Ammon's horn (tissue), 1 donor: ENCODE data around the gene TTC9B.
"Not testable (repeated sequence)": the region's sequence is repeated elsewhere in the genome, so short reads cannot be mapped to it uniquely, and the experiment has no call there.

ENCODE experiments used
- DNase-seq: peaks from one replicate; pipeline ENCODE4 v3.0.0-alpha.2; 2016; ENCODE audit warnings: low spot score

TTC9B gene

GRCh38 chr19:40214936-40215335 is 3.2 kb downstream of the TTC9B start:
- DNase-seq: no peak

DNA sequence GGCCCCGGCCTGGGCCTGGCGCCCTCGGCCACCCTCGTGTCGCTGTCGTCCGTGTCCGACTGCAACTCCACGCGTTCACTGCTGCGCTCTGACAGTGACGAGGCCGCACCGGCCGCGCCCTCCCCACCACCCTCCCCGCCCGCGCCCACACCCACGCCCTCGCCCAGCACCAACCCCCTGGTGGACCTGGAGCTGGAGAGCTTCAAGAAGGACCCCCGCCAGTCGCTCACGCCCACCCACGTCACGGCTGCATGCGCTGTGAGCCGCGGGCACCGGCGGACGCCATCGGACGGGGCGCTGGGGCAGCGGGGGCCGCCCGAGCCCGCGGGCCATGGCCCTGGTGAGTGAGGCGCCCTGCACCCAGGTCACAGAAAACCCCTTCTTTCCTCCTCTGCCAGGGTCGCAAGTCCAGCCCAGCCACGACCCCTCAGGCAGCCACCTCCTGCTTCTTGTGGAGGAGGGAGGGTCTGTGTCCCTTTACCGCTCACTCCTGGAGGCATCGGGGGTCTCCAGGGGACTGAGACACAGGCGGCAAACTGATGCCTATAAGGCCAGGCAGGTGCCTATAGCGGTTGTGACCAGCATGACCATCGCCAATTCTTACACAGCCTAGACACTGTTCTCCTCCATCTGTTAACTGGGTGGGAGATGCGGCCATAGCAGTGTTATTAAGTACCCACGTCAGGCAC is 4.2 kb downstream of the TTC9B start:
- DNase-seq: no peak

- no peak for DNase-seq
Measured at GRCh38 chr19:40213251-40213829, 4.8 kb downstream of the TTC9B start.

DNA sequence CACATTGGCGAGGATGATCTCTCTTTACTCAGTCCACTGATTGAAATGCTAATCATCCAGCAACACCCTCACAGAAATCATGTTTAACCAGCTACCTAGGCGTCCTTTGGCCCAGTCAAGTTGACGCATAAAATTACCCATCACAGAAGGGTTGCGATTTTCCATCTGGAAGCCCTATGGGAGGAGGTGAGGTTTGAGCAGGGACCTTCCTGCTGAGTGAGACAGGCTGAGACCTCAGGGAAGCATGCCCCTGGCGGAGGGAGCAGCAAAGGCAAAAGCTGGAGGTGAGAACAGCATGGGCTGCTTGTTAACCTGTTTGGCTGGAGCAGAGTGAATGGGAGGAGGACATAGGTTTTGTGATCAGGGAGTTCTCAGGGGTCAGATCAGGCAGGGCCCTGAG is 7.3 kb downstream of the TTC9B start:
- no peak for DNase-seq

GRCh38 chr19:40208602-40209001 is 9.6 kb downstream of the TTC9B start:
- no peak for DNase-seq

DNA sequence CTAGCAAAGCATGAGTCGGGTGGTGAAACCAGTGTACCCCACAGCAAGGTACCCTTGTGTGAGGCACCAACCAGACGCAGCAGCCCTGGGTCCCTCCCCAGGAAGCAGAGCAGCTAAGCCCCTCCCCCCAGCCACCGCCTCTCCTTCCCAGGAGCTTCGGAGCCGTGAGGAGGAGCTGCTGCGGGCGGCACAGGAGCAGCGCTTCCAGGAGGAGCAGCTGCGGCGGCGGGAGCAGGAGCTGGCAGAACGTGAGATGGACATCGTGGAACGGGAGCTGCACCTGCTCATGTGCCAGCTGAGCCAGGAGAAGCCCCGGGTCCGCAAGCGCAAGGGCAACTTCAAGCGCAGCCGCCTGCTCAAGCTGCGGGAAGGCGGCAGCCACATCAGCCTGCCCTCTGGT is 12.4 kb downstream of the TTC9B start:
- DNase-seq: no peak

DNA sequence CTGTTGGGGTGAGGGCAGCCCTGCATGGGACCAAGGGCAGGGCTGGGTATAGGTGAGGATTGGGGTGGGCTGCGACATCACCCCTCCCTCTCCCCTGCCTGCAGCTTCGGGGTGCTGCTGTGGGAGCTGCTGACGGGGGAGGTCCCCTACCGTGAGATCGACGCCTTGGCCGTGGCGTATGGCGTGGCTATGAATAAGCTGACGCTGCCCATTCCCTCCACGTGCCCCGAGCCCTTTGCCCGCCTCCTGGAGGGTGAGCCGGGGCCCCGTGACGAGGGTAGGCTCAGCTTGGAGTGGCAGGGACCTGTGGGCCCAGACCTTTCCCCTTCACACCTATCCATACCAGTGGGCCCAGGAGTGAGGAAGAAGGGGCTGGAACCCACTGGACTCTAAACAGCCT is 13.8 kb downstream of the TTC9B start:
- DNase-seq: no peak

DNA sequence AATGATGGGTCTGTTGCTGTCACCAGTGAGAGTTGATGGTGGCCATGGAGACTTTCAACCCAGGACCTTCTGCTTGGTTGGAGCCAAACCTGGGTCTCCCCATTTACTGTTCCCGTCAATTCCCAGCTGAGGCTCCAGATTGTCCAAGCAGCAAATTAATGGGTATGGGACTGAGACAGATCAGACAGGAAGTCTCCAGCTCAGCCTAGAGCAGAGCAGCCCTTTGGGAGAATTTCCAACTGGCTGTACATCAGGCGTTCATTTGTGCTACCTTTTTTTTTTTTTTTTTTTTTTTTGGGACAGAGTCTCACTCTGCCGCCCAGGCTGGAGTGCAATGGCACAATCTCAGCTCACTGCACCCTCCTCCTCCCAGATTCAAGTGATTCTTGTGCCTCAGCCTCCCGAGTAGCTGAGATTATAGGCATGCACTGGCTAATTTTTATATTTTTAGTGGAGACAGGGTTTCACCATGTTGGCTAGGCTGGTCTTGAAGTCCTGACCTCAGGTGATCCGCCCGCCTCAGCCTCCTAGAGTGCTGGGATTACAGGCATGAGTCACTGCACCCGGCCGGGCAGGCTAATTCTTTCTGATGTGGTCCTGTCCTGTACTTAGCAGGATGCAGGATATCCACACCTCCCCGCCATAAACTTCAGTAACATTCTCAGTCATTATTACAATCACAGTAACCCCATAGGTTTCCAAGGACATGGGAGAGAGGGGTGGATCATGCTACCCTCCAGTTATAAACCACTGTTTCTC is 17.7 kb downstream of the TTC9B start:
- DNase-seq: no peak

GRCh38 chr19:40198272-40198990 is 19.8 kb downstream of the TTC9B start:
- DNase-seq: no peak

DNA sequence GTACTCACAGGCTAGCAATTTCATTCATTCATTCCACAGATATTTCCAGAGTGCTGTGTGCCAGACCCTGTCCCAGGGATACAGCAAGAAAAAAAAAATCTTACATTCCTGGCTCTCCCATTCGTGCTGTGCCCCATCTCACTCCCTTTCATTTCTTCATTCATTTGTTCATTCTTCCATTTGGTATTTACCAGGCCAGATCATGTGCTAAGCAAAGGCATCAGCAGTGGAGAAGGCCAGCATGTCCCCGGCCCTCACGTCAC is 24.7 kb downstream of the TTC9B start:
- no peak for DNase-seq

GRCh38 chr19:40192758-40193586 is 25.2 kb downstream of the TTC9B start:
- no peak for DNase-seq

DNA sequence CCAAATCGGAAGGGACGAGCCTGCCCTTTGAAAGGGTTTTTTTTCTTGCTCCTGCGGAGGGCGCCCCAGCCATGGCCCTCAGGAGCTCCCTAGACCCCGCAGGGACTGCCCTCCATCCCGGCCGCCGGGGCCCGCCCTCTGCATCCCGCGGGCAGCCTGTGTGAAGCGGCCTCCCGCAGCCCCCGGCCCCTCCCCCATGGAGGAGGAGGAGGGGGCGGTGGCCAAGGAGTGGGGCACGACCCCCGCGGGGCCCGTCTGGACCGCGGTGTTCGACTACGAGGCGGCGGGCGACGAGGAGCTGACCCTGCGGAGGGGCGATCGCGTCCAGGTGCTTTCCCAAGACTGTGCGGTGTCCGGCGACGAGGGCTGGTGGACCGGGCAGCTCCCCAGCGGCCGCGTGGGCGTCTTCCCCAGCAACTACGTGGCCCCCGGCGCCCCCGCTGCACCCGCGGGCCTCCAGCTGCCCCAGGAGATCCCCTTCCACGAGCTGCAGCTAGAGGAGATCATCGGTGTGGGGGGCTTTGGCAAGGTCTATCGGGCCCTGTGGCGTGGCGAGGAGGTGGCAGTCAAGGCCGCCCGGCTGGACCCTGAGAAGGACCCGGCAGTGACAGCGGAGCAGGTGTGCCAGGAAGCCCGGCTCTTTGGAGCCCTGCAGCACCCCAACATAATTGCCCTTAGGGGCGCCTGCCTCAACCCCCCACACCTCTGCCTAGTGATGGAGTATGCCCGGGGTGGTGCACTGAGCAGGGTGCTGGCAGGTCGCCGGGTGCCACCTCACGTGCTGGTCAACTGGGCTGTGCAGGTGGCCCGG is 26.1 kb downstream of the TTC9B start:
- DNase-seq: no peak

GRCh38 chr19:40190891-40191835 is 27.0 kb downstream of the TTC9B start, which contains the start of gene MAP3K10:
Gene MAP3K10 (plus strand): TSS chr19:40191426. CDS start chr19:40192032, 606 bp downstream.
- peak; percentile 79 for DNase-seq

DNA sequence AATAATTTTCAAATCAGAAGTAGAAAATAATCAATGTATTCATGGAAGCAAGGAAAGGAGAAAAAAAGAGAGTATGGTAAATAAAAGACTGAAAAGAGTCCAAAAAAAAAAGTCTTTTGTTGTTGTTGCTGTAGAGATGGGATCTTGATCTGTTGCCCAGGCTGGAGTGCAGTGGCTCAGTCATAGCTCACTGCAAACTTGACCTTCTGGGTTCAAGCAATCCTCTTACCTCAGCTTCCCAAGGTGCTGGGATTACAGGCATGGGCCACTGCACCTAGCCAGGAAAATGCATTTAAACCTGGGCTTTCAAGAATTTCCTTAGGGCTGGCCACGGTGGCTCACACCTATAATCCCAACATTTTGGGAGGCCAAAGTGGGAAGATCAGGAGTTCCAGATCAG is 33.9 kb downstream of the TTC9B start:
- no peak for DNase-seq

DNA sequence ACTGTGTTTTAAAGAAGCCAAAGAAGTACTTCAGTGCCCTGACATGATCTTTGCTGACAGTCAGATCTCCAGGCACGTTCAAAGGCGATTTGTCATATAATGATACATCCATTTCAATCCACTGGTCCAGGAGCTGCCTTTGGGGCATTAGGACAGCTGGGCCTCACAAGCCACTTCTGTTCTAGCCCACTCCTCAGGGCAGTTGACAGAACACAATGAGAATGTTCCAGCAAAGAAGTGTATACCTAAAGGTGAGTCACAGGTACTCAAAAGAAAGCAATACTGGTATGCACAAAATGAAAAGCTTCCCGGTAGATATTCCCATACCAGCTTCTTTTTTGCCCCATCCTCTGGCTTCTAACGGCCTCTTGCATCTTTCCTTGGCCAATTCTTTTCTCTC is 39.4 kb downstream of the TTC9B start:
- DNase-seq: no peak

DNA sequence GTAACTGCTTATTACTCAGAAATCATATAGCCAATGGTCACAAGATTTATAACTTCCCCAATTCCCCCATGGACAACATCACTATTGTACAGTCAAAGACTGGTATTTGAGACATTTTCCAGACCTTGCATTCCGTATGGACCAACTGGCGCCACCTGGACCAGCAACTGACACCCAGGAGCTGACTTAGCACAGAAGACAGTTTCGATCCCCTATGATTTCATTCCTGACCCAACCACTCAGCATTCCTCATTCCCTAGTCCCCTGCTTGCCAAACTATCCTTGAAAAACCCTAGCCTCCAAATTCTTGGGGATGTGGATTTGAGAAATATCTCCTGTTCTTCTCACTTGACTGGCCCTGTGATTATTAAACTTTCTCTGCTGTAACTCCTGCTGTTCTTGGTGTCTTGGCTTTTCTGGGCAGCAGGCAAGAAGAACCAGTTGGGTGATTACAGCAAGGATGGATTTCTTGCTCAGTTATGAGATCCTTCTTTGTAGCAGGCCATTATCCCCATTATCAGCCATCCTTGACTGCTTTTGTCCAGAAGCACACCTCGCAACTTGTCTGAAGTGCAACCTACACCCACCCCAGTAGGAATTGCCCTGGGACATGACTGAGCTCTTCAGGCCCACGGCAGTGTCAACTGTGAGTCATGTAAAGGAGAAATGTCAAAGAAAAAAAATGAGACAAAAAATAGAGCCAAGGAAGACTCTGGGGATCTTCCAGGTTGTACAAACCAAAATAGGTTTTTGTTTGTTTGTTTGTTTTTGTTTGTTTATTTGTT is 40.7 kb downstream of the TTC9B start:
- no peak for DNase-seq

DNA sequence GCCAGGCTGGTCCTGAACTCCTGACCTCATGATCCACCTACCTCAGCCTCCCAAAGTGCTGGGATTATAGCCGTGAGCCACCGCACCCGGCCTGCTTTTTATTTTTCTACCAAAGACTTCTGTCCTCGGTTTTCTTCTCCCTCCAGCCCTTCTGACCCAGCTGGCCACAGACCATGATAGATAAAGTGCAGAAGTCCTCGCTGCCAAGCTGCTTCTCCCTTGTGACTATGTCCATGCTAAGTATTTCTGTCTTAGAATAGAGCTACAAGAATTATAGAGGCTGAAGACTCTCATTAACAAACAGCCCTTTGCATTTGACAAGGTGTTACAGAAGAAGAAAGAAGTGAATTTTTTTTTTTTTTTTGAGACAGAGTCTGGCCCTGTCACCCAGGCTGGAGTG is 42.4 kb downstream of the TTC9B start:
- no peak for DNase-seq

DNA sequence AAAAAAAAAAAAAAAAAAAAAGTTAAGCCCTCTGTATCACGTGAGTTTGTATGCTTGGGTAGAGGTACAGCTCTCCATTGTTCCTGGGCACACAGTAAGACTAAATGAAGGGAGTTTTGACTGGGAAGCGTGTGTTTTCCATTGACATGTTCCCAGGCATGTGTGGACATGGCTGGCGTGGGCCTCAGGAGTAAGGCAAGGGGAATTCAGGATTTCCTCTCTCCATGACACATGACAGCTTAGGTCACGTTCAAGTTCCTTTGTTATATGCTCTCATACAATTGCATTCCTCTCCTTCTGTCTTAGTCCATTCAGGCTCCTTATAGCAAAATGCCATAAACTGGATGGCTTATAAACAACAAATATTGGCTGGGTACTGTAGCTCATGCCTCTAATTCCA is 44.1 kb downstream of the TTC9B start:
- no peak for DNase-seq

- not testable (repeated sequence) for DNase-seq
Measured at GRCh38 chr19:40171293-40171692, 46.9 kb downstream of the TTC9B start.
